ENCODE measurements around the gene EYS.

EYS gene

GRCh38 chr6:63689421-63689820, 2017.6 kb downstream of the EYS start:
- Histone ChIP-seq H3K27me3 (replicated peaks; ENCODE audit: control insufficient read depth, insufficient read depth, low read length) (no peaks in the 10 kb centered on the region), H3K4me1 (ENCODE audit: control insufficient read depth, insufficient read depth, low read length) (no peaks in the 10 kb centered on the region), H3K36me3 (ENCODE audit: control insufficient read depth, insufficient read depth, low read length, severe bottlenecking) (peaks cover 11% of the 10 kb centered on the region), H3K9ac (ENCODE audit: low read length) (no peak overlapping the region), H3K9me3 (ENCODE audit: control insufficient read depth, low read length) (no peaks in the 10 kb centered on the region), H3K4me3 (ENCODE audit: low read length) (no peak overlapping the region)
- DNase-seq (ENCODE audit: low read depth) = peak; percentile 11

- Histone ChIP-seq H3K9ac (ENCODE audit: low read length) (no peak overlapping the region), H3K4me1 (ENCODE audit: control insufficient read depth, insufficient read depth, low read length) (peaks cover 21% of the 10 kb centered on the region), H3K27me3 (replicated peaks; ENCODE audit: control insufficient read depth, insufficient read depth, low read length) (no peaks in the 10 kb centered on the region), H3K36me3 (ENCODE audit: control insufficient read depth, insufficient read depth, low read length, severe bottlenecking) (peaks cover 20% of the 10 kb centered on the region), H3K4me3 (ENCODE audit: low read length) (no peak overlapping the region), H3K9me3 (ENCODE audit: control insufficient read depth, low read length) (no peaks in the 10 kb centered on the region)
- no peak for DNase-seq (ENCODE audit: low read depth)
Measured at GRCh38 chr6:63685446-63686379, 2021.3 kb downstream of the EYS start.

- Histone ChIP-seq H3K9ac (ENCODE audit: low read length) (no peak overlapping the region), H3K9me3 (ENCODE audit: control insufficient read depth, low read length) (no peaks in the 10 kb centered on the region), H3K4me3 (ENCODE audit: low read length) (no peak overlapping the region), H3K36me3 (ENCODE audit: control insufficient read depth, insufficient read depth, low read length, severe bottlenecking) (peaks cover 32% of the 10 kb centered on the region), H3K4me1 (ENCODE audit: control insufficient read depth, insufficient read depth, low read length) (peaks cover 21% of the 10 kb centered on the region), H3K27me3 (replicated peaks; ENCODE audit: control insufficient read depth, insufficient read depth, low read length) (no peaks in the 10 kb centered on the region)
- no peak for DNase-seq (ENCODE audit: low read depth)
Measured at GRCh38 chr6:63683071-63683603, 2023.9 kb downstream of the EYS start.

GRCh38 chr6:63677282-63677681, 2029.7 kb downstream of the EYS start:
- Histone ChIP-seq H3K9ac (ENCODE audit: low read length) (no peak overlapping the region), H3K4me3 (ENCODE audit: low read length) (no peak overlapping the region), H3K36me3 (ENCODE audit: control insufficient read depth, insufficient read depth, low read length, severe bottlenecking) (peaks cover 14% of the 10 kb centered on the region), H3K4me1 (ENCODE audit: control insufficient read depth, insufficient read depth, low read length) (peaks cover 44% of the 10 kb centered on the region), H3K27me3 (replicated peaks; ENCODE audit: control insufficient read depth, insufficient read depth, low read length) (no peaks in the 10 kb centered on the region), H3K9me3 (ENCODE audit: control insufficient read depth, low read length) (no peaks in the 10 kb centered on the region)
- DNase-seq (ENCODE audit: low read depth) = peak; percentile 58

- H3K4me1 ChIP-seq (ENCODE audit: control insufficient read depth, insufficient read depth, low read length) = peaks cover 36% of the 10 kb centered on the region
- no peaks in the 10 kb centered on the region for H3K27me3 ChIP-seq (replicated peaks; ENCODE audit: control insufficient read depth, insufficient read depth, low read length)
- H3K36me3 ChIP-seq (ENCODE audit: control insufficient read depth, insufficient read depth, low read length, severe bottlenecking) = peaks cover 14% of the 10 kb centered on the region
- no peak overlapping the region for H3K9ac ChIP-seq (ENCODE audit: low read length)
- no peak for DNase-seq (ENCODE audit: low read depth)
- no peak overlapping the region for H3K4me3 ChIP-seq (ENCODE audit: low read length)
- H3K9me3 ChIP-seq (ENCODE audit: control insufficient read depth, low read length) = no peaks in the 10 kb centered on the region
Measured at GRCh38 chr6:63676412-63677114, 2030.5 kb downstream of the EYS start.

- no peak for DNase-seq (ENCODE audit: low read depth)
- Histone ChIP-seq H3K9me3 (ENCODE audit: control insufficient read depth, low read length) (no peaks in the 10 kb centered on the region), H3K4me1 (ENCODE audit: control insufficient read depth, insufficient read depth, low read length) (peaks cover 32% of the 10 kb centered on the region), H3K4me3 (ENCODE audit: low read length) (no peak overlapping the region), H3K27me3 (replicated peaks; ENCODE audit: control insufficient read depth, insufficient read depth, low read length) (no peaks in the 10 kb centered on the region), H3K9ac (ENCODE audit: low read length) (no peak overlapping the region), H3K36me3 (ENCODE audit: control insufficient read depth, insufficient read depth, low read length, severe bottlenecking) (peaks cover 6% of the 10 kb centered on the region)
Measured at GRCh38 chr6:63675138-63675537, 2031.9 kb downstream of the EYS start.

- Histone ChIP-seq H3K4me3 (ENCODE audit: low read length) (no peak overlapping the region), H3K4me1 (ENCODE audit: control insufficient read depth, insufficient read depth, low read length) (peaks cover 32% of the 10 kb centered on the region), H3K36me3 (ENCODE audit: control insufficient read depth, insufficient read depth, low read length, severe bottlenecking) (peaks cover under 1% of the 10 kb centered on the region), H3K9ac (ENCODE audit: low read length) (no peak overlapping the region), H3K9me3 (ENCODE audit: control insufficient read depth, low read length) (no peaks in the 10 kb centered on the region), H3K27me3 (replicated peaks; ENCODE audit: control insufficient read depth, insufficient read depth, low read length) (no peaks in the 10 kb centered on the region)
- DNase-seq (ENCODE audit: low read depth) = no peak
Measured at GRCh38 chr6:63674635-63675034, 2032.4 kb downstream of the EYS start.

- Histone ChIP-seq H3K4me1 (ENCODE audit: control insufficient read depth, insufficient read depth, low read length) (peaks cover 32% of the 10 kb centered on the region), H3K4me3 (ENCODE audit: low read length) (no peak overlapping the region), H3K9me3 (ENCODE audit: control insufficient read depth, low read length) (no peaks in the 10 kb centered on the region), H3K9ac (ENCODE audit: low read length) (no peak overlapping the region), H3K27me3 (replicated peaks; ENCODE audit: control insufficient read depth, insufficient read depth, low read length) (no peaks in the 10 kb centered on the region), H3K36me3 (ENCODE audit: control insufficient read depth, insufficient read depth, low read length, severe bottlenecking) (no peaks in the 10 kb centered on the region)
- DNase-seq (ENCODE audit: low read depth) = no peak
Measured at GRCh38 chr6:63673692-63674091, 2033.3 kb downstream of the EYS start.

GRCh38 chr6:63672582-63673129, 2034.4 kb downstream of the EYS start:
- no peaks in the 10 kb centered on the region for H3K9me3 ChIP-seq (ENCODE audit: control insufficient read depth, low read length)
- H3K4me3 ChIP-seq (ENCODE audit: low read length) = no peak overlapping the region
- H3K9ac ChIP-seq (ENCODE audit: low read length) = no peak overlapping the region
- no peak for DNase-seq (ENCODE audit: low read depth)
- H3K27me3 ChIP-seq (replicated peaks; ENCODE audit: control insufficient read depth, insufficient read depth, low read length) = no peaks in the 10 kb centered on the region
- peaks cover 30% of the 10 kb centered on the region for H3K4me1 ChIP-seq (ENCODE audit: control insufficient read depth, insufficient read depth, low read length)
- no peaks in the 10 kb centered on the region for H3K36me3 ChIP-seq (ENCODE audit: control insufficient read depth, insufficient read depth, low read length, severe bottlenecking)

- Histone ChIP-seq H3K4me1 (ENCODE audit: control insufficient read depth, insufficient read depth, low read length) (peaks cover 15% of the 10 kb centered on the region), H3K27me3 (replicated peaks; ENCODE audit: control insufficient read depth, insufficient read depth, low read length) (no peaks in the 10 kb centered on the region), H3K36me3 (ENCODE audit: control insufficient read depth, insufficient read depth, low read length, severe bottlenecking) (no peaks in the 10 kb centered on the region), H3K4me3 (ENCODE audit: low read length) (no peak overlapping the region), H3K9me3 (ENCODE audit: control insufficient read depth, low read length) (no peaks in the 10 kb centered on the region), H3K9ac (ENCODE audit: low read length) (no peak overlapping the region)
- DNase-seq (ENCODE audit: low read depth) = no peak
Measured at GRCh38 chr6:63671098-63671754, 2035.8 kb downstream of the EYS start.
